K562 (cell line): ENCODE data around the gene LRRC61. TPM values are rescaled to one million over a fixed set of nuclear protein-coding genes. Genes with fewer than 3 reads are reported as not detected.

Experiments
- CTCF ChIP-seq, 3 experiments: IDR thresholded peaks in 2 of 3; conservative IDR thresholded peaks in 1 of 3; 2 replicates each; pipeline ENCODE4 v1.5.1; 2011 to 2012; ENCODE audit warnings: low read length in 3 of 3, mild to moderate bottlenecking in 3 of 3, control low read depth in 2 of 3, improper control_type of control experiment in 1 of 3, inconsistent platforms in 1 of 3, low read depth in 1 of 3, mixed read lengths in 1 of 3, moderate library complexity in 1 of 3; ENCODE audit not compliant: insufficient read depth in 2 of 3
- EWSR1 ChIP-seq: fragments of 450-650 bp; IDR thresholded peaks from 2 replicates; pipeline ENCODE4 v1.6.1; 2018; ENCODE audit warnings: borderline replicate concordance, mild to moderate bottlenecking, low read depth, moderate library complexity; ENCODE audit not compliant: partially characterized antibody
- FOXP4 ChIP-seq: sonication (generic); formaldehyde crosslinking; IDR thresholded peaks from 2 replicates; pipeline ENCODE4 v1.8.0; 2022; ENCODE audit warnings: mild to moderate bottlenecking, missing genetic modification reagents, borderline replicate concordance
- FUS ChIP-seq: fragments of 200-400 bp; formaldehyde crosslinking; optimal IDR thresholded peaks from 2 replicates; pipeline ENCODE3; 2017; ENCODE audit warnings: low read depth, low read length
- ILK ChIP-seq: fragments of 450-650 bp; IDR thresholded peaks from 2 replicates; pipeline ENCODE4 v1.6.1; 2016; ENCODE audit warnings: missing genetic modification characterization, low read depth, mild to moderate bottlenecking, missing compliant biosample characterization, moderate library complexity, borderline replicate concordance
- PTRF ChIP-seq: fragments of 450-650 bp; IDR thresholded peaks from 2 replicates; pipeline ENCODE4 v1.6.1; 2016; ENCODE audit warnings: mild to moderate bottlenecking, missing genetic modification characterization, missing compliant biosample characterization
- SMAD2 ChIP-seq: fragments of 150-350 bp; IDR thresholded peaks from 2 replicates; pipeline ENCODE4 v1.6.1; 2014; ENCODE audit warnings: low read depth, mild to moderate bottlenecking, low read length
- SNRNP70 ChIP-seq: fragments of 200-400 bp; formaldehyde crosslinking; optimal IDR thresholded peaks from 2 replicates; pipeline ENCODE3; 2017; ENCODE audit warnings: low read depth, low read length
- UBTF ChIP-seq, 2 experiments: IDR thresholded peaks; 2 replicates each; pipeline ENCODE4 v1.6.1; 2012; ENCODE audit warnings: improper control_type of control experiment in 2 of 2, low read depth in 2 of 2, low read length in 2 of 2, borderline replicate concordance in 1 of 2
- ZFP30 ChIP-seq: fragments of 250-450 bp; sonication (Bioruptor Pico); IDR thresholded peaks from 2 replicates; pipeline ENCODE4 v1.8.0; 2022; ENCODE audit warnings: moderate library complexity, mild to moderate bottlenecking, inconsistent platforms, borderline replicate concordance
- ZKSCAN8 ChIP-seq: fragments of 200-800 bp; sonication (Bioruptor generic); IDR thresholded peaks from 2 replicates; pipeline ENCODE4 v1.6.1; 2016; ENCODE audit warnings: missing genetic modification characterization, missing compliant biosample characterization
- ZNF133 ChIP-seq: fragments of 250-450 bp; sonication (Bioruptor Pico); IDR thresholded peaks from 2 replicates; pipeline ENCODE4 v1.4.0; 2020; ENCODE audit warnings: mild to moderate bottlenecking
- ZNF57 ChIP-seq: fragments of 450-650 bp; formaldehyde crosslinking; IDR thresholded peaks from 2 replicates; pipeline ENCODE4 v1.4.0; 2020; ENCODE audit warnings: mild to moderate bottlenecking, moderate library complexity
- ZNF592 ChIP-seq: fragments of 450-650 bp; IDR thresholded peaks from 2 replicates; pipeline ENCODE4 v1.6.1; 2017; ENCODE audit warnings: antibody characterized with exemption, mild to moderate bottlenecking
- ZNF668 ChIP-seq: fragments of 250-450 bp; sonication (Bioruptor Pico); IDR thresholded peaks from 2 replicates; pipeline ENCODE4 v1.8.0; 2022; ENCODE audit warnings: mild to moderate bottlenecking, inconsistent platforms
- polyA plus RNA-seq, 8 experiments: library from polyadenylated mRNA; depleted of rRNA in 4 of 8; stranded (reverse) in 5 of 8; unstranded in 3 of 8; fragments of >200 nt; fragmentation: Nextera tagmentation in 2 of 8; fragmentation: Illumina TruSeq in 1 of 8; extraction: Ambion mirVana in 2 of 8; extraction: Trizol in 1 of 8; gene quantifications; 2 replicates each; pipeline versions ENCODE4 v1.2.1 to v1.2.3, GENCODE V29; 2011 to 2014; ENCODE audit warnings: inconsistent platforms in 1 of 8, missing spikeins in 1 of 8
- total RNA-seq, 7 experiments: library from RNA; depleted of rRNA in 6 of 7; stranded (reverse); fragments of >200 nt in 6 of 7; fragmentation: Illumina TruSeq in 2 of 7; extraction: Trizol in 2 of 7; gene quantifications; 2 replicates each; pipeline versions ENCODE4 v1.2.1 to v1.2.3, GENCODE V29; 2011 to 2021; ENCODE audit warnings: low replicate concordance in 1 of 7

LRRC61 gene
- total and polyA plus RNA-seq, 9 of the 15 experiments (the other 6 are each of a cell fraction or from before 2014, with no cell fraction given) = 1.3 to 55.2 (median 35.2) TPM

GRCh38 chr7:150379441-150380379, 56.6 kb downstream of the LRRC61 start (continued):
- no peak for TF ChIP-seq ZNF133 (CRISPR knock-in tag)
- TF ChIP-seq SMAD2 = no peak
- no peak for TF ChIP-seq SNRNP70
- no peak for TF ChIP-seq ZNF592
- TF ChIP-seq PTRF (tag) = no peak
- no peak for TF ChIP-seq ILK (tag)
- peak; percentile 7 for TF ChIP-seq FUS
- TF ChIP-seq ZKSCAN8 (CRISPR knock-in tag) = no peak
- TF ChIP-seq ZFP30 = no peak
- no peak for TF ChIP-seq ZNF668 (CRISPR knock-in tag)
- TF ChIP-seq CTCF (IDR thresholded peaks at IDR 0.05 in 2 of 3, conservative IDR thresholded peaks at IDR 0.05 in 1 of 3; ENCODE audit: insufficient read depth in 2 of 3, low read depth in 1 of 3, low read length in 3 of 3) = 0 out of 6 replicates have a peak, but pooled peaks of 1 of the 3 experiments have one; percentile 7
- no peak for TF ChIP-seq ZNF57 (CRISPR knock-in tag)
- 0 out of 2 replicates have a peak, but pooled peaks have one; percentile 27 for TF ChIP-seq FOXP4 (CRISPR knock-in tag)
- TF ChIP-seq EWSR1 = no peak
- peak; percentile 34 to 46; a peak in 1 of 4 replicates for TF ChIP-seq UBTF (IDR thresholded peaks at IDR 0.05; ENCODE audit: borderline replicate concordance in 1 of 2, low read depth in 2 of 2, low read length in 2 of 2)
